Measurements from ENCODE around the gene IFT74. TPM values are rescaled to one million over a fixed set of nuclear protein-coding genes. Genes with fewer than 3 reads are reported as not detected.
A peak's percentile ranks its signal among the peaks of the same experiment; 100 is the strongest.

The IFT74 gene
- total and polyA plus RNA-seq, 9 of the 15 experiments (the other 6 are each of a cell fraction or from before 2014, with no cell fraction given): 6.1 to 13.2 (median 9.3) TPM

DNA sequence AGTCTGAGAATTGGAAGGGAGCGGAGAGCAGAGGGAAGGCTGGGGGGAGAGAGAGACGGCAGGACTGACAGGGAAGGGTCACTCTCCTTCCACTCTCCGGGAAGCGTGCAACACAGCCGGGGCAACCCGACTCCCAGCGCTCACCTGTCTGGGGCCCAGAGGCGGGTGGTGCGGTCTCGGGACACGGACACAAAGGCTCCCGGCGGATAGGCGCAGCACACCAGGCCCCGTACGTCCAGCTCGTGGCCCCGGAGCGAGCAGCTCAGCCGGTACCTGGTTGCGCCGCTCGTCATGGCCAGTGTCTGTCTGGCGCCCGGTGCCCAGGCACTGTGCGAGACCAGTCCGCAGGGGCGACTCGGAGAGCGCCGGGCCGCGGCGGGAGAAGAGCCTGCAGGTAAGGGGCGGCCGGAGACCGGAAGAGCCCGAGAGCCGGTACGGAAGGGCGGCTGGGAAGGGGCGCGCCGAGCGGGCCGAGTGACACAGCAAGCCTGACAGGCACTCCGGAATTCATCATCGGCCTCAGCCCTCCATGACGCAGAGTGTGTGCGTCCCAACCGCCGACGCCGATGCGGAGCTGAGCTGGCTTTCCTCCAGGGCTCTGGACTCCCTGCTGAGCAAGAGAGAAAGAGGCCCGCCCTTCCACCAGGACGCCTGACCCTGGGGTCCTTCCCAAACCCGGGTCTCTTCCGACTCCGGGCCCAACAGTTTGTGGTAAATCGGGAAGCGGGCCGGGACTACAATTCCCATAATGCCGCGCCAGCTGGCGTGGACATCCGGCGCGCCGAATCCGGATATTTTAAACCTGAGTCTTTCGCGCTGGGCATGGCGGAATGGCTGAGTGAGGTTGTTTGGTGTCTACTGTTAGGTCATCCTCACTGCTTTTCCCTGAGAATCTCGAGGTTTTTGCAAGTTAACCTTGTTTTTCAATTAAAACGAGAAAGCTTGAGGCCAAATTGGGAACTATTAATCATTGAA is 9.2 kb upstream of the IFT74 start, which contains the start of gene PLAA (continued):
- TF ChIP-seq, protein P1, sequence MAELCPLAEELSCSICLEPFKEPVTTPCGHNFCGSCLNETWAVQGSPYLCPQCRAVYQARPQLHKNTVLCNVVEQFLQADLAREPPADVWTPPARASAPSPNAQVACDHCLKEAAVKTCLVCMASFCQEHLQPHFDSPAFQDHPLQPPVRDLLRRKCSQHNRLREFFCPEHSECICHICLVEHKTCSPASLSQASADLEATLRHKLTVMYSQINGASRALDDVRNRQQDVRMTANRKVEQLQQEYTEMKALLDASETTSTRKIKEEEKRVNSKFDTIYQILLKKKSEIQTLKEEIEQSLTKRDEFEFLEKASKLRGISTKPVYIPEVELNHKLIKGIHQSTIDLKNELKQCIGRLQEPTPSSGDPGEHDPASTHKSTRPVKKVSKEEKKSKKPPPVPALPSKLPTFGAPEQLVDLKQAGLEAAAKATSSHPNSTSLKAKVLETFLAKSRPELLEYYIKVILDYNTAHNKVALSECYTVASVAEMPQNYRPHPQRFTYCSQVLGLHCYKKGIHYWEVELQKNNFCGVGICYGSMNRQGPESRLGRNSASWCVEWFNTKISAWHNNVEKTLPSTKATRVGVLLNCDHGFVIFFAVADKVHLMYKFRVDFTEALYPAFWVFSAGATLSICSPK (IDR thresholded peaks at IDR 0.05; ENCODE audit: borderline replicate concordance): no peak
- no peak for TF ChIP-seq HIVEP1 (CRISPR knock-in tag; IDR thresholded peaks at IDR 0.05)
- 0 out of 2 replicates have a peak, but pooled peaks have one; percentile 25 for TF ChIP-seq CTBP1 (IDR thresholded peaks at IDR 0.05; ENCODE audit: borderline replicate concordance)
- TF ChIP-seq FOXA1 (IDR thresholded peaks at IDR 0.05; ENCODE audit: borderline replicate concordance): no peak
- TF ChIP-seq PRDM10 (IDR thresholded peaks at IDR 0.05; ENCODE audit: partially characterized antibody): no peak
- TF ChIP-seq SMARCE1 (IDR thresholded peaks at IDR 0.05): no peak
- TF ChIP-seq, protein P2, sequence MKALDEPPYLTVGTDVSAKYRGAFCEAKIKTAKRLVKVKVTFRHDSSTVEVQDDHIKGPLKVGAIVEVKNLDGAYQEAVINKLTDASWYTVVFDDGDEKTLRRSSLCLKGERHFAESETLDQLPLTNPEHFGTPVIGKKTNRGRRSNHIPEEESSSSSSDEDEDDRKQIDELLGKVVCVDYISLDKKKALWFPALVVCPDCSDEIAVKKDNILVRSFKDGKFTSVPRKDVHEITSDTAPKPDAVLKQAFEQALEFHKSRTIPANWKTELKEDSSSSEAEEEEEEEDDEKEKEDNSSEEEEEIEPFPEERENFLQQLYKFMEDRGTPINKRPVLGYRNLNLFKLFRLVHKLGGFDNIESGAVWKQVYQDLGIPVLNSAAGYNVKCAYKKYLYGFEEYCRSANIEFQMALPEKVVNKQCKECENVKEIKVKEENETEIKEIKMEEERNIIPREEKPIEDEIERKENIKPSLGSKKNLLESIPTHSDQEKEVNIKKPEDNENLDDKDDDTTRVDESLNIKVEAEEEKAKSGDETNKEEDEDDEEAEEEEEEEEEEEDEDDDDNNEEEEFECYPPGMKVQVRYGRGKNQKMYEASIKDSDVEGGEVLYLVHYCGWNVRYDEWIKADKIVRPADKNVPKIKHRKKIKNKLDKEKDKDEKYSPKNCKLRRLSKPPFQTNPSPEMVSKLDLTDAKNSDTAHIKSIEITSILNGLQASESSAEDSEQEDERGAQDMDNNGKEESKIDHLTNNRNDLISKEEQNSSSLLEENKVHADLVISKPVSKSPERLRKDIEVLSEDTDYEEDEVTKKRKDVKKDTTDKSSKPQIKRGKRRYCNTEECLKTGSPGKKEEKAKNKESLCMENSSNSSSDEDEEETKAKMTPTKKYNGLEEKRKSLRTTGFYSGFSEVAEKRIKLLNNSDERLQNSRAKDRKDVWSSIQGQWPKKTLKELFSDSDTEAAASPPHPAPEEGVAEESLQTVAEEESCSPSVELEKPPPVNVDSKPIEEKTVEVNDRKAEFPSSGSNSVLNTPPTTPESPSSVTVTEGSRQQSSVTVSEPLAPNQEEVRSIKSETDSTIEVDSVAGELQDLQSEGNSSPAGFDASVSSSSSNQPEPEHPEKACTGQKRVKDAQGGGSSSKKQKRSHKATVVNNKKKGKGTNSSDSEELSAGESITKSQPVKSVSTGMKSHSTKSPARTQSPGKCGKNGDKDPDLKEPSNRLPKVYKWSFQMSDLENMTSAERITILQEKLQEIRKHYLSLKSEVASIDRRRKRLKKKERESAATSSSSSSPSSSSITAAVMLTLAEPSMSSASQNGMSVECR (CRISPR knock-in tag; IDR thresholded peaks at IDR 0.05): peak; percentile 61
- peak; percentile 38 to 45; a peak in 2 of 4 replicates for TF ChIP-seq SIX5 (IDR thresholded peaks at IDR 0.05; ENCODE audit: borderline replicate concordance in 1 of 2, insufficient read depth in 1 of 2, low read depth in 1 of 2, low read length in 2 of 2)
- TF ChIP-seq SOX6 (IDR thresholded peaks at IDR 0.05): no peak
- peak in 2 of 3 experiments; percentile 64 to 83 for TF ChIP-seq YY1 (IDR thresholded peaks at IDR 0.05; ENCODE audit: borderline replicate concordance in 1 of 3, control insufficient read depth in 1 of 3, extremely low read depth in 1 of 3, insufficient read depth in 3 of 3, insufficient read length in 1 of 3, insufficient replicate concordance in 2 of 3, low read depth in 1 of 3, low read length in 2 of 3)
- 0 out of 4 replicates have a peak, but pooled peaks of 1 of the 2 experiments have one; percentile 25 for TF ChIP-seq FOXK2 (conservative IDR thresholded peaks at IDR 0.05 in 1 of 2, IDR thresholded peaks at IDR 0.05 in 1 of 2; ENCODE audit: low read depth in 2 of 2)
- TF ChIP-seq RBBP5 (IDR thresholded peaks at IDR 0.05; ENCODE audit: borderline replicate concordance, insufficient read depth, low read length, poor library complexity, severe bottlenecking): peak; percentile 64
